Nephron (organoid): Measurements from ENCODE around the gene NTM.
A peak's percentile ranks its signal among the peaks of the same experiment; 100 is the strongest.

Source experiments
- H3K27ac Mint-ChIP-seq, 3 experiments: 2 replicates each; pipeline ENCODE4 v1.8.0; 2020; ENCODE audit warnings: mixed read lengths in 3 of 3, mild to moderate bottlenecking in 2 of 3, moderate library complexity in 1 of 3
- H3K27me3 Mint-ChIP-seq: 2 replicates; pipeline ENCODE4 v1.8.0; 2021; ENCODE audit warnings: low read depth, mild to moderate bottlenecking, moderate library complexity, mixed read lengths
- H3K36me3 Mint-ChIP-seq: 2 replicates; pipeline ENCODE4 v1.8.0; 2020; ENCODE audit warnings: low read depth, mixed read lengths
- H3K4me1 Mint-ChIP-seq: 2 replicates; pipeline ENCODE4 v1.8.0; 2020; ENCODE audit warnings: mixed read lengths
- H3K4me3 Mint-ChIP-seq, 3 experiments: 2 replicates each; pipeline ENCODE4 v1.8.0; 2020; ENCODE audit warnings: mild to moderate bottlenecking in 3 of 3, mixed read lengths in 3 of 3, moderate library complexity in 2 of 3
- H3K9me3 Mint-ChIP-seq: 2 replicates; pipeline ENCODE4 v1.8.0; 2020; ENCODE audit warnings: mixed read lengths
- TF ChIP-seq, protein P1 (sequence below), 3 experiments: fragments of 200-600 bp; sonication (generic); IDR thresholded peaks; one replicate each; pipeline ENCODE4 v1.5.0; 2021; ENCODE audit warnings: antibody characterized with exemption in 3 of 3; ENCODE audit not compliant: unreplicated experiment in 3 of 3

NTM gene

DNA sequence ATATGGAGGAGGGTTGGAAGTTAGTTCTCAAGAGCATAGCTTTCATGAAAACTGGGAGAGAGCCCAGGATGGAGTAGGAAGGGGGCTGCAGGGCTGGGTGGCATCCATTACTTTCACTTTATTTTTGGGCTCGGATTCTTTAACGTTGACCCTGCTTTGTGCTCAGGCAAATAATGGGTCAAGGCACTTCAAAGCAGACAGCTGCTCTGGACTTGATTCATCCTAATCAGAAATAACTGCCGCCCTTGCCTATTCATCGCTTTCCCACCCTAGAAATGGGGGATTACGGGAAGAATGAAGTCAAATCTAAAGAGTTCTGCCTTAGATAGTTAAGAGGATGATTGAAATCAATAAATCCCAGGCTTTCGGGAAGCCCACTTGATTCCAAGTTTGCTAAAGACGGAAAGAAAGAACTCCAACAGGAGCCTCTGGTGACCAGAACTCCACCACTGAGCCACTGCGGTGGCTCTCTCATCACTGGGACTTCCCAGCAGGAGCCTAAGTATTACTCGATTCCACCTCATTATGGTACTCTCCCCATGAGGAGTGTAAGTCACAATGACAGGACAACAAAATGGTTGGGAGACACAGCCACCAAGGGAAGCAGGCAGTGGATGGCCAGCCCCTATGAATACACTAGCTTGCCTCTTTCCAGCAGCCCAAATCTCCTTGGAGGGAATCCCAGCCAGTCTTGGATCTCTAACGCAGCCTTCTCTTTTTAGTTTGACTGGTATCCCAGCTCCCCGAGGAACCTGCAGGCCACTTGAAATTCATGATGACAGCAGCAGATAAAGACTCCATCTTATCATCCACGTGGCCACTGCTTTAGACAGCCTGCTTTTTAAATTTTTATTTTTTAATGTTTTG, 815.5 kb downstream of the NTM start:
- no peaks in the 10 kb centered on the region for H3K36me3 Mint-ChIP-seq
- no peaks in the 10 kb centered on the region for H3K9me3 Mint-ChIP-seq
- TF ChIP-seq, protein P1, sequence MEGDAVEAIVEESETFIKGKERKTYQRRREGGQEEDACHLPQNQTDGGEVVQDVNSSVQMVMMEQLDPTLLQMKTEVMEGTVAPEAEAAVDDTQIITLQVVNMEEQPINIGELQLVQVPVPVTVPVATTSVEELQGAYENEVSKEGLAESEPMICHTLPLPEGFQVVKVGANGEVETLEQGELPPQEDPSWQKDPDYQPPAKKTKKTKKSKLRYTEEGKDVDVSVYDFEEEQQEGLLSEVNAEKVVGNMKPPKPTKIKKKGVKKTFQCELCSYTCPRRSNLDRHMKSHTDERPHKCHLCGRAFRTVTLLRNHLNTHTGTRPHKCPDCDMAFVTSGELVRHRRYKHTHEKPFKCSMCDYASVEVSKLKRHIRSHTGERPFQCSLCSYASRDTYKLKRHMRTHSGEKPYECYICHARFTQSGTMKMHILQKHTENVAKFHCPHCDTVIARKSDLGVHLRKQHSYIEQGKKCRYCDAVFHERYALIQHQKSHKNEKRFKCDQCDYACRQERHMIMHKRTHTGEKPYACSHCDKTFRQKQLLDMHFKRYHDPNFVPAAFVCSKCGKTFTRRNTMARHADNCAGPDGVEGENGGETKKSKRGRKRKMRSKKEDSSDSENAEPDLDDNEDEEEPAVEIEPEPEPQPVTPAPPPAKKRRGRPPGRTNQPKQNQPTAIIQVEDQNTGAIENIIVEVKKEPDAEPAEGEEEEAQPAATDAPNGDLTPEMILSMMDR (IDR thresholded peaks at IDR 0.05; ENCODE audit: unreplicated experiment in 3 of 3): no peak
- no peaks in the 10 kb centered on the region for H3K4me1 Mint-ChIP-seq
- no peak overlapping the region for H3K4me3 Mint-ChIP-seq
- H3K27me3 Mint-ChIP-seq: peaks cover 27% of the 10 kb centered on the region
- H3K27ac Mint-ChIP-seq: no peak overlapping the region

DNA sequence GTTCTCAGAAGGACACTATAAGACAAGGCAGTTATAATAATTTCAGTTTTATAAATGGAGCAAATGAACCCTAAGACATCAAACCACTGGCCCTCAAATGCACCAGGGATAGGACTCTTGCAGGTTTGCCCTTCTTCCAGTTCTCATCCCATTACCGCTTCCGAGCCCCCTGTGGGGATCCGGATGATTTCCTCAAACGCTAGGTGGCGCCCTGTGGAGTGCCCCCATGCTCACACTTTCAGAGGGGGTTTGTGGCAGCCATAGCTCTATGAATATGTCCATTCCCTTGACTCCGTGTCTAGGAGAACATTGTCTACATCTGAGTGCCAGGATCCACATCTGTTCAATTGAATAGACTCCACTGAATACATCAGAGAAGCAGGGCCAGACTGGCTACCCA, 816.3 kb downstream of the NTM start:
- no peak overlapping the region for H3K27ac Mint-ChIP-seq
- H3K9me3 Mint-ChIP-seq: no peaks in the 10 kb centered on the region
- H3K27me3 Mint-ChIP-seq: peaks cover 24% of the 10 kb centered on the region
- no peak overlapping the region for H3K4me3 Mint-ChIP-seq
- no peaks in the 10 kb centered on the region for H3K36me3 Mint-ChIP-seq
- no peaks in the 10 kb centered on the region for H3K4me1 Mint-ChIP-seq
- TF ChIP-seq, protein P1 (IDR thresholded peaks at IDR 0.05; ENCODE audit: unreplicated experiment in 3 of 3): peak in 1 of 3 experiments; percentile 16

GRCh38 chr11:132187386-132187785, 817.0 kb downstream of the NTM start:
- Mint-ChIP-seq H3K27ac (no peak overlapping the region), H3K4me1 (no peaks in the 10 kb centered on the region), H3K4me3 (no peak overlapping the region), H3K9me3 (peaks cover 2% of the 10 kb centered on the region), H3K36me3 (no peaks in the 10 kb centered on the region), H3K27me3 (peaks cover 24% of the 10 kb centered on the region)
- TF ChIP-seq, protein P1 (IDR thresholded peaks at IDR 0.05; ENCODE audit: unreplicated experiment in 3 of 3): no peak

DNA sequence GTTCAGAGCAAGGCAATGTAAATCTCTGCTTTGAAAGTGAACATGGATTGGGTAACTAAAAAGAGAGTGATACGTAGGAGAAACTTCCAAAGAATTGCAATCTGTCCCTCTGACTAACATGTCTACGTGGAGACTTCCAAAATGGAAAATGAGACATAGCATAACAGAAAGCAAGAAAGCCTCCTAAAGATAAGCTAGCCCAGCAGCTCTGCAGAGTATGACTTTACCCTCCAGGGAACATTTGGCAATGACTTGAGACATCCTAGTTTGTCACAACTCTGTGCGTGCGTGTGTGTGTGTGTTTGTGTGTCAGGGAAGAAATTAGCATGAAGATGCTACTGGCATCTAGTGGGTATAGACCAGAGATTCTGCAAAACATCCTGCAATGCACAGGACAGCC, 817.4 kb downstream of the NTM start:
- H3K4me1 Mint-ChIP-seq: no peaks in the 10 kb centered on the region
- no peak overlapping the region for H3K4me3 Mint-ChIP-seq
- no peaks in the 10 kb centered on the region for H3K36me3 Mint-ChIP-seq
- peaks cover 24% of the 10 kb centered on the region for H3K27me3 Mint-ChIP-seq
- TF ChIP-seq, protein P1 (IDR thresholded peaks at IDR 0.05; ENCODE audit: unreplicated experiment in 3 of 3): no peak
- H3K9me3 Mint-ChIP-seq: peaks cover 2% of the 10 kb centered on the region
- no peak overlapping the region for H3K27ac Mint-ChIP-seq

DNA sequence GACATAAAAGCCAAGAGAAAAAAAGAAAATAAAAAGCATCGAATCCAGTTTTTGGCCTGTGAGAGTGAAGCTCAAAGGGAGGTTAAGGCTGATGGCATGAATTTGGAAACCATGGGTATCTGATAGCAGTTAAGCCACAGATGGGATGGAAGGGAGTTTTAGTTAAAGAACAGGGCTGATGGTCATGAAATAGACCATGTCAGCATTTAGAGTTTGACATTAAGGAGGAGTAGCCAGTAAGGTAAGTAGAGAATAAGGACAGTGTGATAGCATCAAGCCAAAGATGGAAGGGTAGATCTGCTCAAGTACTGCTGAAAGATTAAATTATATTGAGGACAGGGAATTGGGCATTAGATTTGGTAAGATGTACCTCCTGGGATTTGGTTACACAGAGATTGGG, 826.5 kb downstream of the NTM start:
- Mint-ChIP-seq H3K27me3 (no peaks in the 10 kb centered on the region), H3K9me3 (peaks cover 7% of the 10 kb centered on the region), H3K36me3 (no peaks in the 10 kb centered on the region), H3K4me1 (no peaks in the 10 kb centered on the region), H3K27ac (no peak overlapping the region), H3K4me3 (no peak overlapping the region)
- TF ChIP-seq, protein P1 (IDR thresholded peaks at IDR 0.05; ENCODE audit: unreplicated experiment in 3 of 3): no peak
